Naive thymus-derived CD4-positive, alpha-beta T cell (primary cell): Measurements from ENCODE around the gene FUCA1. TPM values are rescaled to one million over a fixed set of nuclear protein-coding genes. Genes with fewer than 3 reads are reported as not detected.
A peak's percentile ranks its signal among the peaks of the same experiment; 100 is the strongest.

Experiments used
- ATAC-seq: fragments of 150-1000 bp; cut with Tn5 transposase; 2 replicates; pipeline ENCODE4 v1.10.0; 2021; ENCODE audit warnings: mild to moderate bottlenecking, moderate library complexity
- CTCF ChIA-PET: fragments of 350-600 bp; sonication (Branson Sonifier 250); formaldehyde crosslinking; loops from one replicate; lab custom pipeline; 2021; ENCODE audit warnings: antibody characterized with exemption; lab: Charles Lee
- POLR2A ChIA-PET: fragments of 350-600 bp; sonication (Branson Sonifier 250); formaldehyde crosslinking; loops from one replicate; lab custom pipeline; 2021; ENCODE audit warnings: antibody characterized with exemption, inconsistent platforms; lab: Charles Lee
- DNase-seq, 9 donors: peaks; one replicate each; pipeline versions ENCODE4 v3.0.0 to v3.0.0-alpha.2; 2020 to 2022; ENCODE audit warnings: mixed read lengths in 1 of 9
- H3K27ac ChIP-seq: one replicate; pipeline ENCODE4 v1.7.0; 2013; ENCODE audit warnings: mild to moderate bottlenecking, low read depth, low read length, moderate library complexity
- H3K27me3 ChIP-seq, 2 donors: one replicate each; pipeline ENCODE4 v1.7.0; 2013; ENCODE audit warnings: low read length in 2 of 2, mild to moderate bottlenecking in 2 of 2, moderate library complexity in 2 of 2; ENCODE audit not compliant: control insufficient read depth in 2 of 2, insufficient read depth in 2 of 2
- H3K36me3 ChIP-seq, 3 experiments: 1 replicate in 2 of 3; 2 replicates in 1 of 3; pipeline ENCODE4 v1.7.0; 2013; ENCODE audit warnings: low read length in 3 of 3, mild to moderate bottlenecking in 3 of 3, moderate library complexity in 1 of 3; ENCODE audit not compliant: insufficient read depth in 3 of 3, control insufficient read depth in 2 of 3
- H3K4me1 ChIP-seq, 2 donors: one replicate each; pipeline ENCODE4 v1.7.0; 2013; ENCODE audit warnings: low read length in 2 of 2, mild to moderate bottlenecking in 2 of 2, moderate library complexity in 1 of 2; ENCODE audit not compliant: control insufficient read depth in 2 of 2, insufficient read depth in 2 of 2
- H3K4me3 ChIP-seq: 2 replicates; pipeline ENCODE4 v1.7.0; 2013; ENCODE audit warnings: mild to moderate bottlenecking, low read length
- H3K9me3 ChIP-seq, 3 experiments: 1 replicate in 2 of 3; 2 replicates in 1 of 3; pipeline ENCODE4 v1.7.0; 2013; ENCODE audit warnings: low read length in 3 of 3; ENCODE audit not compliant: control insufficient read depth in 2 of 3
- H3K27ac Mint-ChIP-seq, 9 donors: one replicate each; pipeline ENCODE4 v1.8.0; 2020 to 2022; ENCODE audit warnings: mixed read lengths in 9 of 9, mild to moderate bottlenecking in 8 of 9, moderate library complexity in 5 of 9, inconsistent platforms in 2 of 9
- H3K27me3 Mint-ChIP-seq, 5 donors: one replicate each; pipeline ENCODE4 v1.8.0; 2021 to 2022; ENCODE audit warnings: mixed read lengths in 5 of 5, mild to moderate bottlenecking in 1 of 5
- H3K36me3 Mint-ChIP-seq, 5 donors: one replicate each; pipeline ENCODE4 v1.8.0; 2020 to 2022; ENCODE audit warnings: mixed read lengths in 5 of 5, mild to moderate bottlenecking in 3 of 5, inconsistent platforms in 1 of 5
- H3K4me1 Mint-ChIP-seq, 7 donors: one replicate each; pipeline ENCODE4 v1.8.0; 2020 to 2022; ENCODE audit warnings: mixed read lengths in 7 of 7, mild to moderate bottlenecking in 3 of 7, inconsistent platforms in 1 of 7
- H3K4me3 Mint-ChIP-seq, 10 donors: one replicate each; pipeline ENCODE4 v1.8.0; 2020 to 2022; ENCODE audit warnings: mild to moderate bottlenecking in 10 of 10, mixed read lengths in 10 of 10, moderate library complexity in 6 of 10, inconsistent platforms in 2 of 10
- H3K9me3 Mint-ChIP-seq, 11 donors: one replicate each; pipeline ENCODE4 v1.8.0; 2020 to 2022; ENCODE audit warnings: mixed read lengths in 11 of 11, mild to moderate bottlenecking in 4 of 11, inconsistent platforms in 1 of 11, moderate library complexity in 1 of 11
- intact Hi-C, 2 donors: fragments of 100-400 bp; cut with micrococcal nuclease; formaldehyde crosslinking; loops; one replicate each; pipeline ENCODE4 v1.15.1; 2023
- polyA plus RNA-seq, 2 donors: library from polyadenylated mRNA; unstranded; fragments of 300-500 nt; fragmentation: Illumina TruSeq; gene quantifications; one replicate each; pipeline ENCODE4 v1.2.3, GENCODE V29; 2021
- total RNA-seq, 6 experiments: library from RNA in 5 of 6; stranded (reverse) in 5 of 6; gene quantifications; 1 replicate in 5 of 6; 2 replicates in 1 of 6; pipeline ENCODE4 v1.2.3 and lab custom pipeline; 2021 to 2026

The FUCA1 gene
- total and polyA plus RNA-seq, 7 experiments from 2014 or later: 4.9 to 62.7 (median 16.3) TPM

- intact Hi-C loops: loop anchor here (1.0 to 5.0 kb wide), 15 partner anchors 28 to 524 kb away; partner anchors contain the start of genes HMGCL (in 2 of the 2), GALE (in 1 of the 2), LYPLA2 (in 1 of the 2) and PITHD1 (in 1 of the 2)
These were observed 497 bp upstream of the FUCA1 start for GRCh38 chr1:23868557-23869016.

GRCh38 chr1:23867542-23867894, 572 bp downstream of the FUCA1 start:
- Histone ChIP-seq H3K36me3 (peaks cover 0 to 20% (median 6%) of the 10 kb centered on the region in 3 experiments), H3K4me1 (peaks cover 5 to 15% of the 10 kb centered on the region in 2 donors), H3K27ac (peak overlapping the region; percentile 77), H3K9me3 (no peaks in the 10 kb centered on the region), H3K27me3 (no peaks in the 10 kb centered on the region), H3K4me3 (peak overlapping the region; percentile 81)
- DNase-seq: peak in 2 of 9 donors; percentile 5 to 45
- Mint-ChIP-seq H3K4me3 (peak overlapping the region; percentile 79 to 94 (median 89)), H3K4me1 (peaks cover 18 to 38% (median 24%) of the 10 kb centered on the region in 7 donors), H3K27ac (peak overlapping the region in 6 of 9 donors; percentile 34 to 92 (median 56)), H3K27me3 (peaks cover 0 to 15% (median 0%) of the 10 kb centered on the region in 5 donors), H3K9me3 (no peaks in the 10 kb centered on the region), H3K36me3 (peaks cover 0 to 15% (median 0%) of the 10 kb centered on the region in 5 donors)
- POLR2A ChIA-PET: no interaction called here
- CTCF ChIA-PET: interaction anchor here (1.1 to 3.7 kb wide), 2 partner anchors 48 to 57 kb away, joined by 3 to 22 read pairs; no protein-coding TSS in a partner anchor
- intact Hi-C loops: loop anchor here in 1 of 2 donors (5.0 kb wide), 2 partner anchors 75 to 525 kb away; partner anchors contain the start of gene LYPLA2
- ATAC-seq: no peak

More at GRCh38 chr1:23868557-23869016, 497 bp upstream of the FUCA1 start:
- Histone ChIP-seq H3K27ac (peak overlapping the region; percentile 57), H3K36me3 (peaks cover 0 to 9% (median 4%) of the 10 kb centered on the region in 3 experiments), H3K9me3 (no peaks in the 10 kb centered on the region), H3K4me3 (peak overlapping the region; percentile 81), H3K27me3 (no peaks in the 10 kb centered on the region), H3K4me1 (peaks cover 5 to 15% of the 10 kb centered on the region in 2 donors)
- Mint-ChIP-seq H3K36me3 (peaks cover 0 to 9% (median 0%) of the 10 kb centered on the region in 5 donors), H3K4me1 (peaks cover 18 to 38% (median 24%) of the 10 kb centered on the region in 7 donors), H3K9me3 (no peaks in the 10 kb centered on the region), H3K27me3 (peaks cover 0 to 17% (median 0%) of the 10 kb centered on the region in 5 donors), H3K27ac (peak overlapping the region; percentile 76 to 95 (median 90)), H3K4me3 (peak overlapping the region; percentile 79 to 94 (median 89))
- ATAC-seq (peak; percentile 0), DNase-seq (no peak)
- POLR2A ChIA-PET: interaction anchor here (0.9 to 1.4 kb wide), 3 partner anchors 45 to 248 kb away, joined by 3 read pairs; no protein-coding TSS in a partner anchor
- CTCF ChIA-PET: interaction anchor here (0.6 to 3.7 kb wide), 3 partner anchors 43 to 58 kb away, joined by 3 to 22 read pairs (median 4); partner anchors contain the start of gene HMGCL

GRCh38 chr1:23865543-23865930, 2.6 kb downstream of the FUCA1 start:
- no peak overlapping the region for H3K27ac ChIP-seq
- H3K4me1 Mint-ChIP-seq: peaks cover 18 to 38% (median 25%) of the 10 kb centered on the region in 7 donors
- no peak overlapping the region for H3K27ac Mint-ChIP-seq
- no peaks in the 10 kb centered on the region for H3K9me3 Mint-ChIP-seq
- ATAC-seq: no peak
- no peaks in the 10 kb centered on the region for H3K9me3 ChIP-seq
- peaks cover 5 to 15% of the 10 kb centered on the region in 2 donors for H3K4me1 ChIP-seq
- POLR2A ChIA-PET: interaction anchor here (0.6 to 1.4 kb wide), 3 partner anchors 41 to 65 kb away, joined by 3 to 5 read pairs (median 4); partner anchors contain the start of genes GALE and HMGCL
- H3K36me3 ChIP-seq: peaks cover 0 to 32% (median 8%) of the 10 kb centered on the region in 3 experiments
- CTCF ChIA-PET: interaction anchor here (1.2 to 1.4 kb wide), 2 partner anchors 54 to 55 kb away, joined by 4 read pairs; no protein-coding TSS in a partner anchor
- peaks cover 0 to 15% (median 0%) of the 10 kb centered on the region in 5 donors for H3K27me3 Mint-ChIP-seq
- DNase-seq: no peak
- intact Hi-C loops: loop anchor here in 1 of 2 donors (5.0 kb wide), 2 partner anchors 73 to 527 kb away; partner anchors contain the start of gene LYPLA2
- no peak overlapping the region for H3K4me3 ChIP-seq
- no peaks in the 10 kb centered on the region for H3K27me3 ChIP-seq
- peaks cover 0 to 23% (median 4%) of the 10 kb centered on the region in 5 donors for H3K36me3 Mint-ChIP-seq
- H3K4me3 Mint-ChIP-seq: peak overlapping the region in 3 of 10 donors; percentile 6 to 94 (median 13)

GRCh38 chr1:23864801-23865542, 3.1 kb downstream of the FUCA1 start:
- no peak overlapping the region for H3K27ac ChIP-seq
- Mint-ChIP-seq H3K4me3 (peak overlapping the region in 1 of 10 donors; percentile 6), H3K36me3 (peaks cover 0 to 23% (median 4%) of the 10 kb centered on the region in 5 donors), H3K27ac (no peak overlapping the region), H3K27me3 (peaks cover 0 to 12% (median 0%) of the 10 kb centered on the region in 5 donors), H3K9me3 (no peaks in the 10 kb centered on the region), H3K4me1 (peaks cover 18 to 38% (median 25%) of the 10 kb centered on the region in 7 donors)
- no peak overlapping the region for H3K4me3 ChIP-seq
- H3K36me3 ChIP-seq: peaks cover 0 to 33% (median 8%) of the 10 kb centered on the region in 3 experiments
- POLR2A ChIA-PET: interaction anchor here (0.6 to 1.4 kb wide), 2 partner anchors 46 to 65 kb away, joined by 3 to 4 read pairs; partner anchors contain the start of gene GALE
- H3K27me3 ChIP-seq: no peaks in the 10 kb centered on the region
- CTCF ChIA-PET: interaction anchor here (0.8 to 1.4 kb wide), 3 partner anchors 54 to 55 kb away, joined by 3 to 4 read pairs (median 4); no protein-coding TSS in a partner anchor
- peaks cover 5 to 15% of the 10 kb centered on the region in 2 donors for H3K4me1 ChIP-seq
- DNase-seq: no peak
- no peak for ATAC-seq
- intact Hi-C loops: loop anchor here in 1 of 2 donors (5.0 kb wide), 2 partner anchors 73 to 527 kb away; partner anchors contain the start of gene LYPLA2
- no peaks in the 10 kb centered on the region for H3K9me3 ChIP-seq

- POLR2A ChIA-PET: no interaction called here
- H3K27me3 Mint-ChIP-seq: peaks cover 0 to 3% (median 0%) of the 10 kb centered on the region in 5 donors
- Histone ChIP-seq H3K4me1 (peaks cover 5 to 15% of the 10 kb centered on the region in 2 donors), H3K27me3 (no peaks in the 10 kb centered on the region), H3K4me3 (no peak overlapping the region), H3K27ac (no peak overlapping the region), H3K9me3 (no peaks in the 10 kb centered on the region), H3K36me3 (peaks cover 5 to 52% (median 12%) of the 10 kb centered on the region in 3 experiments)
- peaks cover 2 to 39% (median 8%) of the 10 kb centered on the region in 5 donors for H3K36me3 Mint-ChIP-seq
- H3K9me3 Mint-ChIP-seq: no peaks in the 10 kb centered on the region
- intact Hi-C loops: no loop called here
- CTCF ChIA-PET: no interaction called here
- peaks cover 8 to 28% (median 13%) of the 10 kb centered on the region in 7 donors for H3K4me1 Mint-ChIP-seq
- no peak overlapping the region for H3K27ac Mint-ChIP-seq
- ATAC-seq (no peak), DNase-seq (no peak)
- H3K4me3 Mint-ChIP-seq: no peak overlapping the region
These were observed 5.5 kb downstream of the FUCA1 start for GRCh38 chr1:23862640-23863039.

- peak overlapping the region in 2 of 9 donors; percentile 30 to 36 for H3K27ac Mint-ChIP-seq
- peaks cover 6 to 42% (median 18%) of the 10 kb centered on the region in 5 donors for H3K36me3 Mint-ChIP-seq
- Histone ChIP-seq H3K36me3 (peaks cover 4 to 38% (median 5%) of the 10 kb centered on the region in 3 experiments), H3K4me3 (no peak overlapping the region), H3K9me3 (no peaks in the 10 kb centered on the region), H3K27me3 (no peaks in the 10 kb centered on the region), H3K4me1 (no peaks in the 10 kb centered on the region), H3K27ac (no peak overlapping the region)
- POLR2A ChIA-PET: no interaction called here
- intact Hi-C loops: no loop called here
- ATAC-seq (no peak), DNase-seq (peak in 1 of 9 donors; percentile 2)
- no peaks in the 10 kb centered on the region for H3K9me3 Mint-ChIP-seq
- CTCF ChIA-PET: interaction anchor here (0.7 to 1.2 kb wide), 2 partner anchors 44 to 47 kb away, joined by 3 to 4 read pairs; no protein-coding TSS in a partner anchor
- H3K4me3 Mint-ChIP-seq: no peak overlapping the region
- H3K4me1 Mint-ChIP-seq: peaks cover 0 to 4% (median 0%) of the 10 kb centered on the region in 7 donors
- no peaks in the 10 kb centered on the region for H3K27me3 Mint-ChIP-seq
These were observed 13.5 kb downstream of the FUCA1 start for GRCh38 chr1:23854568-23854967.
